HG03575 (cell line): ENCODE results near the gene AFF1.
"Not testable (repeated sequence)": the region's sequence is repeated elsewhere in the genome, so short reads cannot be mapped to it uniquely, and the experiment has no call there.

ENCODE experiments used
- ATAC-seq: cut with Tn5 transposase; IDR thresholded peaks from one replicate; pipeline ENCODE4 v1.9.1; 2021; ENCODE audit not compliant: unreplicated experiment, insufficient number of reproducible peaks, low FRiP score; ENCODE audit errors: extremely low read depth

Gene AFF1

GRCh38 chr4:87065021-87065420 lies 130.2 kb downstream of the AFF1 start:
- no peak for ATAC-seq

DNA sequence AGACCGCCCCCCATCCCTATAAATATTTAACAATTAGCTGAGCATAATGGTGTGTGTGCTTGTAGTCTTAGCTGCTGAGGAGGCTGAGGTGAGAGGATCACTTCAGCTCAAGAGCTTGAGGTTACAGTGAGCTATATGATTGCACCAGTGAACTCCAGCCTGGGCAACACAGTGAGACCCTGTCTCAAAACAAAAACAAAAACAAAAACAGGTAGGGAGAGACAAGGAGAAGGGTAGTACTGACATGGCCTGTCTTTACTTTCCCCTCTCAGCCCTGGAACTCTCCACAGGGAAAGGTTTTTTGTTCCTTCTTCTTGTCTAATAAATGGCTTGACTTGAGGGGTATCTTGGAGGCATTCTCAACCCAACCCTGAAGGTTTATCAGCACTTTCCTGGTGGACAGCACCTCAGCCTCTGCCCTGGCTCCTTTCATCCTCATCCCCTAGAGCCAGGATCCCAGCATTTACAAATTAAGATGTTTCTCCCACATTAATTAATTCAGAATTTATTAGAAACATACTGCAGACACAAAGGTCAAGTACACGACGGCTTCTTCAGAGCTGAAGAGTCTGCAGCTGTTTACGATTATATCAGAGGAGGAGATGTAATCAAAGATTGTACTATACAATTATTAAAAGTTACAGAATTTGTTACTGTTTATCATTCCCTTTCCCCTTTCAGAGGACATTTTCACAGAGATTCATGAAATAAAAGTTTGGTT lies 131.8 kb downstream of the AFF1 start:
- ATAC-seq, result no peak

- no peak for ATAC-seq
Measured at GRCh38 chr4:87067124-87067885, 132.5 kb downstream of the AFF1 start.

GRCh38 chr4:87068583-87069021 lies 133.8 kb downstream of the AFF1 start:
- ATAC-seq, result no peak

DNA sequence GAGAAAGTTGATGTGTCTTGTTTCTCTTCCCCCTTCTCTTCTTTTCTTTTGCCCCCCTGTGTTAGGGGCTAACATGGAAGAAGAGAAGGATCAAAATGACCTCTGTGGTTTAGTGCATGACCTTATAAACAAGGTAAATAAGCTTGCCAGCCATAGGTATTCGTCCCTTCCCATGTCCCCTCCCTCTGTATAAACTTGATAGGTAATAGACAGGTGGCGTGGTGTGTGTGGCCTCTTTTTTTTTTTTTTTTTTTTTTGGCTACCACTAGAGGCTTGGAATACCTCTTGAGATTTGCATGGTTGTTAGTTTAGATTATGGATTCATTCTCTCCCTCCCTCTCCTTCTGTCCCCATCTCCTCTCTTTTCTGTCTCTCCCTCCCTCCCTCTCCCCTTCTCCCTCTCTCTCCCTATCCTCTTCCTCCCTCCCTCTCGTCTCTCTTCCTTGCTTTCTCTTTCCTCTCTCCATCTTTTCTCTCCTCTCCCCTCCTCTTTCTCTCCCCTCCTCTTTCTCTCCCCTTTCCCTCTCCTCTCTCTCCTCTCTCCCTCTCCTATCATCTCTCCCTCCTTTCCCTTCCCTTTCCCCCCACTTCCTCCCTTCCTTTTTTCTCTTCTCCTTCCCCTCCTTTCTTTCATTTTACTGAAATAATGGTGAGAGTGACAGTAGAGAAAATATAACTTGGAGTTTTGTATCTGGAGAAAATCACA lies 134.4 kb downstream of the AFF1 start:
- no peak for ATAC-seq

DNA sequence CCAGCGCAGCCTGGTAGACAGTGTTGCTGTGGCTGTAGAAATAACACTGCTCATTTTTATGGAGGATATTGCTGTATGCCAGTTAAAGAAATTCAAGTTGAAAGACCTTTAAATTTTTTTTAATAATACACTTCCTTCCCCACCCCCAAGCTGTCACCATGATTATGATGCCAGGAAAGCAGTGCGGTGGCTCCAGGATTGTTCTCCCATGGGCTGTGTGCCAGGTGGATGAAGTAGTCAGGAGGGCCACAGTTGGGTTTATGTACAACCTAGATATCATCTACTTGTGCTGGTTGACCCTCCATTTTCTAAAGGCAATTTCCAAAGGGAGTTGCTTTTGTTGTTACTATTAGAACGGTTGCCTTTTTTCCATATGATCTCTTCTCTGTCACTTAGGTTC lies 136.6 kb downstream of the AFF1 start:
- no peak for ATAC-seq

- not testable (repeated sequence) for ATAC-seq
Measured at GRCh38 chr4:87072545-87072944, 137.7 kb downstream of the AFF1 start.

DNA sequence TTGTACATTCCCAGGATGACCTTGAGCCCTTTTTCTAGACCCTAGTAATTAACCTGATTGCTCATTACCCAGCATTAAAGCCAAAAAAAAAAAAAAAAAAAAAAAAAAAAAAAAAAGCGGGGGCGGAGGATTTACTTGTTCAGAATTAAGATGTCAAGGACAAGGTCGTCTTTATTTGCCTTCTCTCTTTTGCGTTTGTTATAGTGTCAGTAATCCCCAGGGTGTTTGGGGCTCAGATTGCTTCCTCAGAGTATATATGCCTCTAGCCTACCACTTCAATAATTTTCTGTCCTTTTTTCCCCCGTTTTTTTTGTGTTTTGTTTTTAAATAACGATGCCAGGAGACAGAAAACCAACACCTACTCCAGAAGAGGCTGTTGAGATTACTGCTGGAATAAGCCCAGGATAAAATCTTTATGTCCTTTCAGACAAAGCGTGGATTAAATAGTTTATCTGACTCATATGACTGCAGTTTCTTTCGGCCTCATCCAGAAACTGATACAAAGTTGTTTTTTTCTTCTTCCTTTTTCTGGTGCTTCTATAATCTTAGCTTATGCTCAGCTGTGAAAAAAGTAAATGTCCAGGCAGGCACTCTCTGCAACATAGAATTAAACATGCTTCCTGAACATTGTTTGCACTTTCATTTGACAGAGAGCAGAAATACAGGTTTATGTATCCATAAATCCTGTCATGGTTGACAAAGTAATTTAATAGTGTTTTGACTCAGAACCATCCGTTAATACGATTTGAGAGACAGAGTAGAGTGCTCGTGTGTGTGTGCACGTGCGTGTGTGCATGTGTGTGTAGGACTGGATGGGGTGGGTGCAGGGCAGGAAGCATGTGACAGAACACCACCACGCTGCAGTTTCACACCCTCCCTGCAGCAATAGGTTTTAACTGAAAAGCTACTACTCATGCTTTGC lies 138.6 kb downstream of the AFF1 start:
- peak; percentile 73 for ATAC-seq

- peak; percentile 29 for ATAC-seq
Measured at GRCh38 chr4:87074121-87074488, 139.3 kb downstream of the AFF1 start.

- no peak for ATAC-seq
Measured at GRCh38 chr4:87075876-87076275, 141.1 kb downstream of the AFF1 start.

- no peak for ATAC-seq
Measured at GRCh38 chr4:87076690-87077358, 142.0 kb downstream of the AFF1 start.

DNA sequence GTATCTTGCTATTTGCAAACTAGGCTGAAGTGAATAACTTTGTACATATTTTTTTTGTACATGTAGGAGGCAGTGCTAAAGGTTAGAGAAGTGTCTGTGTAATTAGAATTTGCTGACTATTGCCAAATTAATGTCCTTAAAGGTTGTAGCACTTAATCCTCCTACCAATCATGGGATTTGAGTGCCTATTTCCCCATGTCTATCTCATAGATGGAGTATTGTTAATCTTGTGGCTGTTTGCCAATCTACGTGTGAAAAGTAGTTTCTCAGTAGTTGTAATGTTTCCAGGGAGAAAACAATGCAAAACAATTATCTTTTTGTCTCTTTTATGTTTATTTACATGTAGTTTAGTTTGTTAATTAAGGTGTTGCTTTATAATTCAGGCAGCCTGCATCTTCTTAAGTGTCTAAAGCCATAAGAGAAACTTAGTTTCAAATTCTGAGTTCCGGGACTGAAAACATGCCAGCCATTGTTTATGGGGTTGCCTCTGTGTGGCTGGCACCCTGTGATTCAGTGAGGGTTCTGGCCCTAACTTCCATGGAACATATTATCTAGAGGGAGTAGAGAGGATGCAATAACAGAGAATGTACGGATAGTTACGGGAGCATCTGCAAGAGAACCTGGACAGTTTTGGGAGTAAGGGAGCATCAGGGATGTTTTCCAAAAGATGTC lies 143.2 kb downstream of the AFF1 start:
- no peak for ATAC-seq

DNA sequence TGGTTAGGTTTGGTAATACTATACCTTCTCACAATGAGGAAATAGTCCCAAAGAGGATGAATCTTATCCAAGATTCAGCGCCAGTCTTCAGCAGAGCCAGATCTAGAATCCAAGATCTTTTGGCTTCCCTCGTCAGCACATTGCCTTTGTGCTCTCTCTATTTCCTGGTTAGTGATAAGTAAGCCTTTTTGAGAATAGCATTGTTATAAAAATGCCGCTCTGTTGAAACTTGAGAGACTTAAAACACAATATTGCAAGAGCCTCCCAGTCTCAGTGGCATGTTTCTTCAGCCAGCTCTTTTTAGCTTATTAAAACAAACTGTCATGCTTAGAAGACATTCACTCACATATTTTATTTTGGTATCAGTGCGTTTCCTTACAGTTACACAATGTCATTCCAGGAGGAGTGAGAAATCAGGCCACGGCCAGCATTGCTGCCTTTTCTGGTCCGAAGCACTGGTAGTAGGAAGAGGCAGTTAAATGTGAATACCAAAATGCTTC lies 144.2 kb downstream of the AFF1 start:
- no peak for ATAC-seq

GRCh38 chr4:87079967-87080366 lies 145.2 kb downstream of the AFF1 start:
- ATAC-seq, result no peak

GRCh38 chr4:87080462-87080861 lies 145.7 kb downstream of the AFF1 start:
- no peak for ATAC-seq

DNA sequence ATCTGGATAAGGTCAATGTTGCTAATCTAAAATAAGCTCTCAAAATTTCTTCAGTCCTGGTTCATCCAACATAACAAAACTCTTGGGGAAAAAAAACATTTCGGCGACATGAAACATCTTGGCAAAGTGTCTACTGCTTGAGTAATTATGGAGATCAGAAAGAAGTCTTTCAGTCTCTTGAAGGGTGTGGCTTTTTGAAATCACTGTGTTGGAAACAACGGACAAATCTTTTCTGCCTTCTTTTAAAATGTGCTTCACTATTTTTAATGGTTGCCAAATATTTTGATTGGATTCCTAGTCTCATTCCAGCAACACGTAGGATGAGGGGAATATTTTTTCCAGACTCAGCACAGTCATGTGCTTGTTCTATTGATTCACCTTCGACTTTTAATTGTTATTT lies 147.0 kb downstream of the AFF1 start:
- ATAC-seq, result no peak

DNA sequence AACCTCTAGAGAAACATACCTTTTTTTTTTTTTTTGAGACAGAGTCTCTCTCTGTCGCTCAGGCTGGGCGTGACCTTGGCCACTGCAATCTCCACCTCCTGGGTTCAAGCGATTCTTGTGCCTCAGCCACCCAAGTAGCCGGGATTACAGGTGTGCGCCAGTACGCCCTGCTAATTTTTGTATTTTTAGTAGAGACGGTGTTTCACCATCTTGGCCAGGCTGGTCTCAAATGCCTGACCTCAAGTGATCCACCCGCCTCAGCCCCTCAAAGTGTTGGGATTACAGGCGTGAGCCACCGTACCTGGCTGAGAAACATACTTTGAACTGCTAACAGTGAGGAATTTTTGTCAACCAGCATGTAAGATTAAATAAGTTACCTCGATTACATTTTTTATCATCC lies 150.9 kb downstream of the AFF1 start:
- not testable (repeated sequence) for ATAC-seq
